HEK293 (cell line): ENCODE data around the gene RGS19.

Source experiments
- BCL11A ChIP-seq: fragments of 450-650 bp; formaldehyde crosslinking; IDR thresholded peaks from 2 replicates; pipeline ENCODE4 v1.5.1; 2016; ENCODE audit warnings: low read depth, missing biosample characterization, missing genetic modification characterization
- GLI2 ChIP-seq: fragments of 450-650 bp; formaldehyde crosslinking; IDR thresholded peaks from 2 replicates; pipeline ENCODE4; 2017; ENCODE audit warnings: missing biosample characterization, missing genetic modification characterization, low read depth, borderline replicate concordance
- KLF1 ChIP-seq: fragments of 450-650 bp; formaldehyde crosslinking; IDR thresholded peaks from 2 replicates; pipeline ENCODE4 v1.5.1; 2016; ENCODE audit warnings: missing biosample characterization, missing genetic modification characterization
- MYNN ChIP-seq: fragments of 450-650 bp; formaldehyde crosslinking; IDR thresholded peaks from 2 replicates; pipeline ENCODE4 v1.5.1; 2016; ENCODE audit warnings: missing biosample characterization, missing genetic modification characterization, borderline replicate concordance
- PRDM1 ChIP-seq: fragments of 450-650 bp; formaldehyde crosslinking; IDR thresholded peaks from 2 replicates; pipeline ENCODE4; 2016; ENCODE audit warnings: missing biosample characterization, missing genetic modification characterization
- WT1 ChIP-seq: fragments of 450-650 bp; formaldehyde crosslinking; IDR thresholded peaks from 2 replicates; pipeline ENCODE4 v1.5.1; 2016; ENCODE audit warnings: missing biosample characterization, missing genetic modification characterization
- ZBTB7A ChIP-seq: fragments of 450-650 bp; formaldehyde crosslinking; IDR thresholded peaks from 2 replicates; pipeline ENCODE4 v1.5.1; 2016; ENCODE audit warnings: low read depth, missing biosample characterization, missing genetic modification characterization
- ZNF132 ChIP-seq: fragments of 450-650 bp; formaldehyde crosslinking; IDR thresholded peaks from 2 replicates; pipeline ENCODE4 v1.5.1; 2017; ENCODE audit warnings: missing biosample characterization, missing genetic modification characterization, borderline replicate concordance
- ZNF202 ChIP-seq: fragments of 450-650 bp; formaldehyde crosslinking; IDR thresholded peaks from 2 replicates; pipeline ENCODE4 v1.5.1; 2016; ENCODE audit warnings: missing biosample characterization, missing genetic modification characterization, borderline replicate concordance
- ZNF266 ChIP-seq: fragments of 450-650 bp; formaldehyde crosslinking; IDR thresholded peaks from 2 replicates; pipeline ENCODE4 v1.5.1; 2016; ENCODE audit warnings: missing biosample characterization, missing genetic modification characterization, low read depth
- ZNF302 ChIP-seq: fragments of 450-650 bp; formaldehyde crosslinking; IDR thresholded peaks from 2 replicates; pipeline ENCODE4 v1.5.1; 2016; ENCODE audit warnings: missing biosample characterization, missing genetic modification characterization, low read depth
- ZNF354C ChIP-seq: fragments of 450-650 bp; formaldehyde crosslinking; IDR thresholded peaks from 2 replicates; pipeline ENCODE4 v1.5.1; 2016; ENCODE audit warnings: missing biosample characterization, missing genetic modification characterization, low read depth, borderline replicate concordance
- ZNF391 ChIP-seq: fragments of 450-650 bp; formaldehyde crosslinking; IDR thresholded peaks from 2 replicates; pipeline ENCODE4 v1.5.1; 2016; ENCODE audit warnings: low read depth, missing biosample characterization, missing genetic modification characterization, borderline replicate concordance
- ZNF416 ChIP-seq: fragments of 450-650 bp; formaldehyde crosslinking; IDR thresholded peaks from 2 replicates; pipeline ENCODE4 v1.5.1; 2016; ENCODE audit warnings: missing biosample characterization, missing genetic modification characterization
- ZNF426 ChIP-seq: fragments of 450-650 bp; formaldehyde crosslinking; IDR thresholded peaks from 2 replicates; pipeline ENCODE4 v1.5.1; 2017; ENCODE audit warnings: missing biosample characterization, missing genetic modification characterization, mild to moderate bottlenecking, inconsistent platforms, moderate library complexity
- ZNF555 ChIP-seq: fragments of 450-650 bp; formaldehyde crosslinking; conservative IDR thresholded peaks from 2 replicates; pipeline ENCODE4 v1.5.1; 2017; ENCODE audit warnings: missing biosample characterization, mild to moderate bottlenecking, missing genetic modification characterization, inconsistent platforms
- ZNF560 ChIP-seq: fragments of 450-650 bp; formaldehyde crosslinking; IDR thresholded peaks from 2 replicates; pipeline ENCODE4 v1.5.1; 2017; ENCODE audit warnings: missing biosample characterization, missing genetic modification characterization, borderline replicate concordance
- ZNF623 ChIP-seq: fragments of 450-650 bp; formaldehyde crosslinking; IDR thresholded peaks from 2 replicates; pipeline ENCODE4 v1.5.1; 2016; ENCODE audit warnings: missing biosample characterization, missing genetic modification characterization
- ZNF768 ChIP-seq: fragments of 450-650 bp; formaldehyde crosslinking; IDR thresholded peaks from 2 replicates; pipeline ENCODE4 v1.5.1; 2018; ENCODE audit warnings: missing biosample characterization, mild to moderate bottlenecking, missing genetic modification characterization
- TF ChIP-seq, protein P1 (sequence below): fragments of 450-650 bp; formaldehyde crosslinking; IDR thresholded peaks from 2 replicates; pipeline ENCODE4 v1.5.1; 2016; ENCODE audit warnings: missing biosample characterization, missing genetic modification characterization, low read depth
- TF ChIP-seq, protein P2 (sequence below): fragments of 450-650 bp; formaldehyde crosslinking; IDR thresholded peaks from 2 replicates; pipeline ENCODE4 v1.5.1; 2017; ENCODE audit warnings: missing biosample characterization, mild to moderate bottlenecking, missing genetic modification characterization, moderate library complexity
- TF ChIP-seq, protein P3 (sequence below): fragments of 450-650 bp; formaldehyde crosslinking; IDR thresholded peaks from 2 replicates; pipeline ENCODE4 v1.5.1; 2016; ENCODE audit warnings: missing biosample characterization, missing genetic modification characterization
- TF ChIP-seq, protein P4 (sequence below): sonication (generic); formaldehyde crosslinking; IDR thresholded peaks from 2 replicates; pipeline ENCODE4 v1.8.1; 2022; ENCODE audit warnings: mild to moderate bottlenecking, moderate library complexity, missing genetic modification reagents
- TF ChIP-seq, protein P5 (sequence below): fragments of 450-650 bp; formaldehyde crosslinking; IDR thresholded peaks from 2 replicates; pipeline ENCODE4 v1.5.1; 2016; ENCODE audit warnings: missing biosample characterization, missing genetic modification characterization
- TF ChIP-seq, protein P6 (sequence below): fragments of 450-650 bp; formaldehyde crosslinking; IDR thresholded peaks from 2 replicates; pipeline ENCODE4 v1.5.0; 2017; ENCODE audit warnings: missing biosample characterization, missing genetic modification characterization, borderline replicate concordance
- TF ChIP-seq, protein P7 (sequence below): fragments of 450-650 bp; formaldehyde crosslinking; IDR thresholded peaks from 2 replicates; pipeline ENCODE4 v1.5.1; 2016; ENCODE audit warnings: missing biosample characterization, missing genetic modification characterization, borderline replicate concordance

The RGS19 gene

DNA sequence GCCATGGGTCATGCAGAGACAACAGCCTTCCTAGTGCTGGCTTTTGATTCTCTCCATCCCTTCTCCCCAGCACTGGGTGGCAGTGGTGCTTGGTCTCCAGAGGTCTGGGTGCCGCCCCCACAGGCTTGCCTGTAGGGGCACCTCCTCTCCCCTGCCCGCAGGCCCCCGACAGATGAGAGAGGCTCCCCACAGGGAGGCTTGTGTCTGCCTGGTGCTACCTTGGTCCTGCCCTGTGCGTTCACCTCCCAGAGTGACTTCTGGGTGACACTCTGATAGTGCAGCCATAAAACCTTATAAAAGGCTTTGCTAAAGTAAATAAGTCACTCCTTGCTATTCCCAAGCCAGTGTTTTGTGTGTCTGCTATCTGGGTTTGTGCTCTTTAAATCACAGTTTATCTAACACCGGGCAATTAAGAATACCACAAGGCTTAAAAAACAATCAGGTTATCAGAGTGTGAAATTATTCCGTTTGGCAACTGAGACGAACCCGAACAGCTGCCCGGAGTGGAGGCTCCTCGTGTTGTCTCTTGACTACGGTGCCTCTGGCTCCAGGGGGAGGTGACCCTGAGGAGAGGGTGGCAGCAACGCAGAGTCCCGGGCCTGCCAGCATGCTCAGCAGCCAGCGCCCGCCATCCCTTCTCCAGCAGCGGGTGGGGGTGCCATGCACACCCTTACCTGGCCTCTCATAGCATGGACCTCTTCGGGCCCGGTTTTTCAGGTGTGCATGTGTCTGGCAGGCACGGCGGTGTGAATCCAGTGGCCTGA lies 48.8 kb downstream of the RGS19 start (continued):
- TF ChIP-seq, protein P1, sequence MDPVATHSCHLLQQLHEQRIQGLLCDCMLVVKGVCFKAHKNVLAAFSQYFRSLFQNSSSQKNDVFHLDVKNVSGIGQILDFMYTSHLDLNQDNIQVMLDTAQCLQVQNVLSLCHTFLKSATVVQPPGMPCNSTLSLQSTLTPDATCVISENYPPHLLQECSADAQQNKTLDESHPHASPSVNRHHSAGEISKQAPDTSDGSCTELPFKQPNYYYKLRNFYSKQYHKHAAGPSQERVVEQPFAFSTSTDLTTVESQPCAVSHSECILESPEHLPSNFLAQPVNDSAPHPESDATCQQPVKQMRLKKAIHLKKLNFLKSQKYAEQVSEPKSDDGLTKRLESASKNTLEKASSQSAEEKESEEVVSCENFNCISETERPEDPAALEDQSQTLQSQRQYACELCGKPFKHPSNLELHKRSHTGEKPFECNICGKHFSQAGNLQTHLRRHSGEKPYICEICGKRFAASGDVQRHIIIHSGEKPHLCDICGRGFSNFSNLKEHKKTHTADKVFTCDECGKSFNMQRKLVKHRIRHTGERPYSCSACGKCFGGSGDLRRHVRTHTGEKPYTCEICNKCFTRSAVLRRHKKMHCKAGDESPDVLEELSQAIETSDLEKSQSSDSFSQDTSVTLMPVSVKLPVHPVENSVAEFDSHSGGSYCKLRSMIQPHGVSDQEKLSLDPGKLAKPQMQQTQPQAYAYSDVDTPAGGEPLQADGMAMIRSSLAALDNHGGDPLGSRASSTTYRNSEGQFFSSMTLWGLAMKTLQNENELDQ (tag by site-specific recombination): peak; percentile 87
- TF ChIP-seq ZNF623 (tag by site-specific recombination) (no peak), ZNF302 (tag by site-specific recombination) (no peak), ZNF560 (no peak), ZNF768 (no peak), ZNF354C (tag by site-specific recombination) (no peak), ZBTB7A (tag by site-specific recombination) (no peak), MYNN (tag by site-specific recombination) (no peak), ZNF266 (tag by site-specific recombination) (no peak), WT1 (tag by site-specific recombination) (peak; percentile 99), ZNF416 (no peak), ZNF426 (no peak), ZNF202 (tag by site-specific recombination) (no peak), ZNF555 (tag by site-specific recombination) (no peak), BCL11A (tag by site-specific recombination) (0 out of 2 replicates have a peak, but pooled peaks have one; percentile 28), KLF1 (tag by site-specific recombination) (peak; percentile 88), ZNF391 (tag by site-specific recombination) (no peak), PRDM1 (tag by site-specific recombination) (no peak), GLI2 (peak; percentile 94), ZNF132 (tag by site-specific recombination) (no peak)
- TF ChIP-seq, protein P2, sequence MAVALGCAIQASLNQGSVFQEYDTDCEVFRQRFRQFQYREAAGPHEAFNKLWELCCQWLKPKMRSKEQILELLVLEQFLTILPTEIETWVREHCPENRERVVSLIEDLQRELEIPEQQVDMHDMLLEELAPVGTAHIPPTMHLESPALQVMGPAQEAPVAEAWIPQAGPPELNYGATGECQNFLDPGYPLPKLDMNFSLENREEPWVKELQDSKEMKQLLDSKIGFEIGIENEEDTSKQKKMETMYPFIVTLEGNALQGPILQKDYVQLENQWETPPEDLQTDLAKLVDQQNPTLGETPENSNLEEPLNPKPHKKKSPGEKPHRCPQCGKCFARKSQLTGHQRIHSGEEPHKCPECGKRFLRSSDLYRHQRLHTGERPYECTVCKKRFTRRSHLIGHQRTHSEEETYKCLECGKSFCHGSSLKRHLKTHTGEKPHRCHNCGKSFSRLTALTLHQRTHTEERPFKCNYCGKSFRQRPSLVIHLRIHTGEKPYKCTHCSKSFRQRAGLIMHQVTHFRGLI (tag by site-specific recombination): no peak
- TF ChIP-seq, protein P3, sequence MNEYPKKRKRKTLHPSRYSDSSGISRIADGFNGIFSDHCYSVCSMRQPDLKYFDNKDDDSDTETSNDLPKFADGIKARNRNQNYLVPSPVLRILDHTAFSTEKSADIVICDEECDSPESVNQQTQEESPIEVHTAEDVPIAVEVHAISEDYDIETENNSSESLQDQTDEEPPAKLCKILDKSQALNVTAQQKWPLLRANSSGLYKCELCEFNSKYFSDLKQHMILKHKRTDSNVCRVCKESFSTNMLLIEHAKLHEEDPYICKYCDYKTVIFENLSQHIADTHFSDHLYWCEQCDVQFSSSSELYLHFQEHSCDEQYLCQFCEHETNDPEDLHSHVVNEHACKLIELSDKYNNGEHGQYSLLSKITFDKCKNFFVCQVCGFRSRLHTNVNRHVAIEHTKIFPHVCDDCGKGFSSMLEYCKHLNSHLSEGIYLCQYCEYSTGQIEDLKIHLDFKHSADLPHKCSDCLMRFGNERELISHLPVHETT (tag by site-specific recombination): 0 out of 2 replicates have a peak, but pooled peaks have one; percentile 44
- TF ChIP-seq, protein P4, sequence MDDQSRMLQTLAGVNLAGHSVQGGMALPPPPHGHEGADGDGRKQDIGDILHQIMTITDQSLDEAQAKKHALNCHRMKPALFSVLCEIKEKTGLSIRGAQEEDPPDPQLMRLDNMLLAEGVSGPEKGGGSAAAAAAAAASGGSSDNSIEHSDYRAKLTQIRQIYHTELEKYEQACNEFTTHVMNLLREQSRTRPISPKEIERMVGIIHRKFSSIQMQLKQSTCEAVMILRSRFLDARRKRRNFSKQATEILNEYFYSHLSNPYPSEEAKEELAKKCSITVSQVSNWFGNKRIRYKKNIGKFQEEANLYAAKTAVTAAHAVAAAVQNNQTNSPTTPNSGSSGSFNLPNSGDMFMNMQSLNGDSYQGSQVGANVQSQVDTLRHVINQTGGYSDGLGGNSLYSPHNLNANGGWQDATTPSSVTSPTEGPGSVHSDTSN (CRISPR knock-in tag): no peak
- TF ChIP-seq, protein P5, sequence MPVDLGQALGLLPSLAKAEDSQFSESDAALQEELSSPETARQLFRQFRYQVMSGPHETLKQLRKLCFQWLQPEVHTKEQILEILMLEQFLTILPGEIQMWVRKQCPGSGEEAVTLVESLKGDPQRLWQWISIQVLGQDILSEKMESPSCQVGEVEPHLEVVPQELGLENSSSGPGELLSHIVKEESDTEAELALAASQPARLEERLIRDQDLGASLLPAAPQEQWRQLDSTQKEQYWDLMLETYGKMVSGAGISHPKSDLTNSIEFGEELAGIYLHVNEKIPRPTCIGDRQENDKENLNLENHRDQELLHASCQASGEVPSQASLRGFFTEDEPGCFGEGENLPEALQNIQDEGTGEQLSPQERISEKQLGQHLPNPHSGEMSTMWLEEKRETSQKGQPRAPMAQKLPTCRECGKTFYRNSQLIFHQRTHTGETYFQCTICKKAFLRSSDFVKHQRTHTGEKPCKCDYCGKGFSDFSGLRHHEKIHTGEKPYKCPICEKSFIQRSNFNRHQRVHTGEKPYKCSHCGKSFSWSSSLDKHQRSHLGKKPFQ (tag by site-specific recombination): peak; percentile 81
- TF ChIP-seq, protein P6, sequence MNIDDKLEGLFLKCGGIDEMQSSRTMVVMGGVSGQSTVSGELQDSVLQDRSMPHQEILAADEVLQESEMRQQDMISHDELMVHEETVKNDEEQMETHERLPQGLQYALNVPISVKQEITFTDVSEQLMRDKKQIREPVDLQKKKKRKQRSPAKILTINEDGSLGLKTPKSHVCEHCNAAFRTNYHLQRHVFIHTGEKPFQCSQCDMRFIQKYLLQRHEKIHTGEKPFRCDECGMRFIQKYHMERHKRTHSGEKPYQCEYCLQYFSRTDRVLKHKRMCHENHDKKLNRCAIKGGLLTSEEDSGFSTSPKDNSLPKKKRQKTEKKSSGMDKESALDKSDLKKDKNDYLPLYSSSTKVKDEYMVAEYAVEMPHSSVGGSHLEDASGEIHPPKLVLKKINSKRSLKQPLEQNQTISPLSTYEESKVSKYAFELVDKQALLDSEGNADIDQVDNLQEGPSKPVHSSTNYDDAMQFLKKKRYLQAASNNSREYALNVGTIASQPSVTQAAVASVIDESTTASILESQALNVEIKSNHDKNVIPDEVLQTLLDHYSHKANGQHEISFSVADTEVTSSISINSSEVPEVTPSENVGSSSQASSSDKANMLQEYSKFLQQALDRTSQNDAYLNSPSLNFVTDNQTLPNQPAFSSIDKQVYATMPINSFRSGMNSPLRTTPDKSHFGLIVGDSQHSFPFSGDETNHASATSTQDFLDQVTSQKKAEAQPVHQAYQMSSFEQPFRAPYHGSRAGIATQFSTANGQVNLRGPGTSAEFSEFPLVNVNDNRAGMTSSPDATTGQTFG: no peak
- TF ChIP-seq, protein P7, sequence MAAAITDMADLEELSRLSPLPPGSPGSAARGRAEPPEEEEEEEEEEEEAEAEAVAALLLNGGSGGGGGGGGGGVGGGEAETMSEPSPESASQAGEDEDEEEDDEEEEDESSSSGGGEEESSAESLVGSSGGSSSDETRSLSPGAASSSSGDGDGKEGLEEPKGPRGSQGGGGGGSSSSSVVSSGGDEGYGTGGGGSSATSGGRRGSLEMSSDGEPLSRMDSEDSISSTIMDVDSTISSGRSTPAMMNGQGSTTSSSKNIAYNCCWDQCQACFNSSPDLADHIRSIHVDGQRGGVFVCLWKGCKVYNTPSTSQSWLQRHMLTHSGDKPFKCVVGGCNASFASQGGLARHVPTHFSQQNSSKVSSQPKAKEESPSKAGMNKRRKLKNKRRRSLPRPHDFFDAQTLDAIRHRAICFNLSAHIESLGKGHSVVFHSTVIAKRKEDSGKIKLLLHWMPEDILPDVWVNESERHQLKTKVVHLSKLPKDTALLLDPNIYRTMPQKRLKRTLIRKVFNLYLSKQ (tag by site-specific recombination): no peak
